ENCODE data around the gene AKAP6. TPM values are rescaled to one million over a fixed set of nuclear protein-coding genes. Genes with fewer than 3 reads are reported as not detected.

Gene AKAP6
- total and polyA plus RNA-seq, 2 of the 8 experiments (the other 6 are each of a cell fraction or from before 2014, with no cell fraction given): 0.09 to 0.89 TPM

GRCh38 chr14:32587461-32587860 is 258.4 kb downstream of the AKAP6 start:
- H3K4ac ChIP-seq (replicated peaks; ENCODE audit: insufficient read length, low read depth, low read length): no peak overlapping the region
- no peak overlapping the region for H4K8ac ChIP-seq (ENCODE audit: extremely low read depth, insufficient read depth, low read length)
- ChIA-PET POLR2A (ENCODE audit: partially characterized antibody) (no interaction called here), CTCF (ENCODE audit: partially characterized antibody) (interaction anchor here (0.7 to 2.3 kb wide), 16 partner anchors 12 to 1697 kb away, joined by 3 to 8 read pairs (median 4); no protein-coding TSS in a partner anchor)
- H3K9ac ChIP-seq (replicated peaks in 1 of 4; ENCODE audit: extremely low read depth in 1 of 4, low read depth in 3 of 4, low read length in 3 of 4): no peak overlapping the region
- H2BK120ac ChIP-seq (replicated peaks; ENCODE audit: low read depth, low read length): no peak overlapping the region
- H2BK12ac ChIP-seq (ENCODE audit: low read depth, low read length): no peak overlapping the region
- H3K4me2 ChIP-seq (ENCODE audit: insufficient read depth in 1 of 2, low read depth in 2 of 2, low read length in 2 of 2): no peak overlapping the region
- H3K27me3 ChIP-seq (replicated peaks in 1 of 4; ENCODE audit: control insufficient read depth in 3 of 4, extremely low read depth in 1 of 4, insufficient read depth in 3 of 4, low read length in 3 of 4): no peaks in the 10 kb centered on the region
- no peak overlapping the region for H3K23ac ChIP-seq (ENCODE audit: insufficient read length)
- H3K4me1 ChIP-seq (replicated peaks in 1 of 4; ENCODE audit: control insufficient read depth in 3 of 4, insufficient read depth in 4 of 4, low read length in 3 of 4): no peaks in the 10 kb centered on the region
- H4K91ac ChIP-seq (replicated peaks; ENCODE audit: insufficient read length, low read length): no peak overlapping the region
- H3K18ac ChIP-seq (ENCODE audit: extremely low read depth, low read length): no peak overlapping the region
- H3K79me2 ChIP-seq (ENCODE audit: control insufficient read depth in 1 of 2, insufficient read depth in 2 of 2, low read length in 2 of 2): no peaks in the 10 kb centered on the region
- peaks cover 0 to 4% (median 0%) of the 10 kb centered on the region in 4 experiments; a peak in 1 of 8 replicates for H3K36me3 ChIP-seq (ENCODE audit: control insufficient read depth in 2 of 4, insufficient read depth in 4 of 4, low read length in 3 of 4)
- no peak overlapping the region for H3K4me3 ChIP-seq (ENCODE audit: extremely low read depth in 1 of 4, insufficient read depth in 2 of 4, low read depth in 3 of 4, low read length in 4 of 4)
- H2BK20ac ChIP-seq (ENCODE audit: low read length): no peak overlapping the region
- no peak for FAIRE-seq
- no peak overlapping the region for H2BK15ac ChIP-seq (ENCODE audit: low read length)
- no peak overlapping the region for H2AFZ ChIP-seq (ENCODE audit: low read length)
- peaks cover 14% of the 10 kb centered on the region in 2 experiments for H3K9me3 ChIP-seq (ENCODE audit: insufficient read depth in 2 of 2, low read depth in 1 of 2, low read length in 1 of 2)
- H2AK5ac ChIP-seq (ENCODE audit: low read depth, low read length): no peak overlapping the region
- no peak overlapping the region for H3K27ac ChIP-seq (ENCODE audit: low read depth, low read length)
- H3K56ac ChIP-seq (replicated peaks; ENCODE audit: insufficient read length, low read depth, low read length): no peak overlapping the region
- H3K79me1 ChIP-seq (ENCODE audit: low read depth, low read length): no peaks in the 10 kb centered on the region
- no peak for DNase-seq (ENCODE audit: low read depth in 1 of 2, low spot score in 2 of 2)
- no peaks in the 10 kb centered on the region for H3K23me2 ChIP-seq (ENCODE audit: low read depth, low read length)
- no peak overlapping the region for H4K5ac ChIP-seq (ENCODE audit: insufficient read length, low read depth, low read length)
- H4K20me1 ChIP-seq (replicated peaks in 1 of 2; ENCODE audit: control insufficient read depth in 1 of 2, insufficient read depth in 2 of 2, low read length in 2 of 2): no peaks in the 10 kb centered on the region
- WGBS, 2 experiments (ENCODE audit: extremely low coverage in 1 of 2, insufficient coverage in 1 of 2, insufficient read length in 1 of 2, insufficient replicate concordance in 2 of 2, low coverage in 1 of 2, low lambda C conversion rate in 2 of 2, missing lambda C conversion rate in 1 of 2): 100% methylated on average over 1 of the region's 1 CpG; no CpG with 5 or more reads in 1 of the 2 experiments
- H3K14ac ChIP-seq (ENCODE audit: insufficient read length): no peak overlapping the region
- H2BK5ac ChIP-seq (ENCODE audit: low read depth, low read length): no peak overlapping the region
- TF ChIP-seq RNF2 (IDR thresholded peaks at IDR 0.05; ENCODE audit: borderline replicate concordance, low read depth, low read length, missing control alignments, poor library complexity, severe bottlenecking) (no peak), CREB1 (IDR thresholded peaks at IDR 0.05) (no peak), YY1 (IDR thresholded peaks at IDR 0.05; ENCODE audit: low read depth, low read length) (no peak), EZH2 (IDR thresholded peaks at IDR 0.05; ENCODE audit: low read depth, low read length, severe bottlenecking) (no peak), CHD1 (IDR thresholded peaks at IDR 0.05; ENCODE audit: low read depth, low read length) (no peak), FOSL1 (IDR thresholded peaks at IDR 0.05; ENCODE audit: insufficient read depth, low read depth, low read length) (no peak), KDM5A (IDR thresholded peaks at IDR 0.05; ENCODE audit: low read length) (no peak), MAFK (IDR thresholded peaks at IDR 0.05; ENCODE audit: low read depth, low read length) (no peak), RAD21 (IDR thresholded peaks at IDR 0.05 in 1 of 2, conservative IDR thresholded peaks at IDR 0.05 in 1 of 2; ENCODE audit: low read depth in 2 of 2, low read length in 2 of 2) (no peak), ASH2L (IDR thresholded peaks at IDR 0.05; ENCODE audit: low read length) (no peak), CTBP2 (IDR thresholded peaks at IDR 0.05; ENCODE audit: borderline replicate concordance, insufficient read depth, insufficient read length, low read length) (no peak), SIN3A (conservative IDR thresholded peaks at IDR 0.05 in 1 of 2, IDR thresholded peaks at IDR 0.05 in 1 of 2; ENCODE audit: low read depth in 1 of 2, low read length in 2 of 2) (no peak)
- TF ChIP-seq, protein P1, sequence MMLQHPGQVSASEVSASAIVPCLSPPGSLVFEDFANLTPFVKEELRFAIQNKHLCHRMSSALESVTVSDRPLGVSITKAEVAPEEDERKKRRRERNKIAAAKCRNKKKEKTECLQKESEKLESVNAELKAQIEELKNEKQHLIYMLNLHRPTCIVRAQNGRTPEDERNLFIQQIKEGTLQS (IDR thresholded peaks at IDR 0.05; ENCODE audit: insufficient read depth, low read depth, low read length): no peak
